ENCODE measurements around the gene MGAT4A. TPM values are rescaled to one million over a fixed set of nuclear protein-coding genes. Genes with fewer than 3 reads are reported as not detected.

The MGAT4A gene
- total and polyA plus RNA-seq, 9 of the 15 experiments (the other 6 are each of a cell fraction or from before 2014, with no cell fraction given): 0.03 to 0.53 (median 0.18) TPM; not detected in 2

DNA sequence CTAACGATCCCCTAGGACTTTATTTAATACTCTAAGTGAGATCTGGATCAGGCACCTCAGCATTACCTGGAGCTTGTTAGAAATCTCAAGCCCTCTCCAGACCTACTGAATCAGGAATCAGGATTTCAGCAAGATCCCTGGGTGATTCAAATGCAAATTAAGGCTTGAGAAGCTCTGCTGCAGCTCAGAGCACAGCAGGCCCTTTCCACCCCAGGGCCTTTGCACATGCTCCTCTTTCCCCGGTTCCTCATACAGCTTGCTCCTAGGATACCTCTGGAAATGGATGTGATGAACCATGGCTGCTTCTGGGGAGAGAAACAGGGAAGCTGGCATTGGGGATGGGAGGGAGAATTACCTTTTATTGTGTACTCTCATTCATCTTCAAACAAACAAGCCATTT is 40.3 kb upstream of the MGAT4A start:
- no peak overlapping the region for H3K4me3 ChIP-seq
- TF ChIP-seq LCOR (CRISPR knock-in tag; IDR thresholded peaks at IDR 0.05): no peak
- TF ChIP-seq RBM25 (IDR thresholded peaks at IDR 0.05; ENCODE audit: low read depth, low read length, severe bottlenecking): peak; percentile 75
- no peak for DNase-seq (ENCODE audit: extremely low read depth in 1 of 4, low spot score in 3 of 4)
- peaks cover 24 to 81% of the 10 kb centered on the region in 2 experiments; a peak in 4 of 5 replicates for H3K27me3 ChIP-seq (ENCODE audit: control insufficient read depth in 2 of 2, insufficient read depth in 2 of 2, low read length in 2 of 2)
- H3K27ac ChIP-seq (ENCODE audit: extremely low read depth, low read depth, low read length): no peak overlapping the region
- H3K79me2 ChIP-seq (ENCODE audit: control insufficient read depth, insufficient read depth, low read length): no peaks in the 10 kb centered on the region
- BruUV-seq (replicated peaks): no TSS peak
- intact Hi-C loops (cut with micrococcal nuclease): no loop called here
- ATAC-seq: no peak
- no peak overlapping the region for H3K4me2 ChIP-seq (ENCODE audit: insufficient read depth, low read length)
- H3K9me3 ChIP-seq (replicated peaks; ENCODE audit: control insufficient read depth, insufficient read depth, low read depth, low read length): no peaks in the 10 kb centered on the region
- no peaks in the 10 kb centered on the region for H3K9me1 ChIP-seq (ENCODE audit: control insufficient read depth, insufficient read depth, low read length)
- in situ Hi-C loops (cut with MboI): no loop called here
- no peaks in the 10 kb centered on the region; the same call in 1 of the 2 replicates for H4K20me1 ChIP-seq (replicated peaks; ENCODE audit: control insufficient read depth, insufficient read depth, low read length)
- H3K36me3 ChIP-seq (ENCODE audit: control insufficient read depth, insufficient read depth, low read length): no peaks in the 10 kb centered on the region
- H2AFZ ChIP-seq (ENCODE audit: low read depth, low read length): no peak overlapping the region
- POLR2A ChIA-PET: interaction anchor here (0.6 to 0.7 kb wide), 2 partner anchors 1303 to 1711 kb away, joined by 3 read pairs; no protein-coding TSS in a partner anchor
- H3K9ac ChIP-seq (ENCODE audit: insufficient read depth in 1 of 2, low read depth in 2 of 2, low read length in 2 of 2): no peak overlapping the region
- H3K4me1 ChIP-seq (replicated peaks in 1 of 2; ENCODE audit: control insufficient read depth in 2 of 2, insufficient read depth in 2 of 2, low read length in 2 of 2): no peaks in the 10 kb centered on the region
- WGBS (ENCODE audit: insufficient coverage, low coverage, missing lambda C conversion rate): 0% methylated on average over 2 of the region's 2 CpGs
- FAIRE-seq: no peak
- CTCF ChIA-PET (ENCODE audit: low intra/inter-chr PET ratio): no interaction called here

DNA sequence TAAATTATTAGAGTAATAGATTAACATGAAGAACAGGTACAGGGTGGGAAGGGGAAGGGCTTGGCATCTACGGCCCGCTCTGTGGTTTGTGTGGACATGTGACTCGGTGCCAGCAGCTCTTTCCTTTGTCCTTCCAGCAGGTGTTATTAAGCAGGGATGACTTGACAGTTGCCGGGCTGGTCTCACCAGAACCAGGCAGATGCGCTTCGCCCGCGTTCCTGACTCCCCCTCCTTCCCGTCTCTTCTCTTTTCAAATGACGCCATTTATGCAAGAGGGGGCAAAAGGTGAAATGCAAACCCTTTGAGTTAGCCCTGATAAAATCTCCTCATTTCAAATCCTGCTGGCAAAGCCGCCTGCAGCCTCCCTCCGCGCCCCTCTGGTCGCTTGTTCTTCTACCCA is 38.9 kb upstream of the MGAT4A start:
- H3K9ac ChIP-seq (ENCODE audit: insufficient read depth in 1 of 2, low read depth in 2 of 2, low read length in 2 of 2): no peak overlapping the region
- FAIRE-seq: no peak
- TF ChIP-seq NFATC3 (IDR thresholded peaks at IDR 0.05): no peak
- TF ChIP-seq DPF2 (IDR thresholded peaks at IDR 0.05): no peak
- TF ChIP-seq, protein P1, sequence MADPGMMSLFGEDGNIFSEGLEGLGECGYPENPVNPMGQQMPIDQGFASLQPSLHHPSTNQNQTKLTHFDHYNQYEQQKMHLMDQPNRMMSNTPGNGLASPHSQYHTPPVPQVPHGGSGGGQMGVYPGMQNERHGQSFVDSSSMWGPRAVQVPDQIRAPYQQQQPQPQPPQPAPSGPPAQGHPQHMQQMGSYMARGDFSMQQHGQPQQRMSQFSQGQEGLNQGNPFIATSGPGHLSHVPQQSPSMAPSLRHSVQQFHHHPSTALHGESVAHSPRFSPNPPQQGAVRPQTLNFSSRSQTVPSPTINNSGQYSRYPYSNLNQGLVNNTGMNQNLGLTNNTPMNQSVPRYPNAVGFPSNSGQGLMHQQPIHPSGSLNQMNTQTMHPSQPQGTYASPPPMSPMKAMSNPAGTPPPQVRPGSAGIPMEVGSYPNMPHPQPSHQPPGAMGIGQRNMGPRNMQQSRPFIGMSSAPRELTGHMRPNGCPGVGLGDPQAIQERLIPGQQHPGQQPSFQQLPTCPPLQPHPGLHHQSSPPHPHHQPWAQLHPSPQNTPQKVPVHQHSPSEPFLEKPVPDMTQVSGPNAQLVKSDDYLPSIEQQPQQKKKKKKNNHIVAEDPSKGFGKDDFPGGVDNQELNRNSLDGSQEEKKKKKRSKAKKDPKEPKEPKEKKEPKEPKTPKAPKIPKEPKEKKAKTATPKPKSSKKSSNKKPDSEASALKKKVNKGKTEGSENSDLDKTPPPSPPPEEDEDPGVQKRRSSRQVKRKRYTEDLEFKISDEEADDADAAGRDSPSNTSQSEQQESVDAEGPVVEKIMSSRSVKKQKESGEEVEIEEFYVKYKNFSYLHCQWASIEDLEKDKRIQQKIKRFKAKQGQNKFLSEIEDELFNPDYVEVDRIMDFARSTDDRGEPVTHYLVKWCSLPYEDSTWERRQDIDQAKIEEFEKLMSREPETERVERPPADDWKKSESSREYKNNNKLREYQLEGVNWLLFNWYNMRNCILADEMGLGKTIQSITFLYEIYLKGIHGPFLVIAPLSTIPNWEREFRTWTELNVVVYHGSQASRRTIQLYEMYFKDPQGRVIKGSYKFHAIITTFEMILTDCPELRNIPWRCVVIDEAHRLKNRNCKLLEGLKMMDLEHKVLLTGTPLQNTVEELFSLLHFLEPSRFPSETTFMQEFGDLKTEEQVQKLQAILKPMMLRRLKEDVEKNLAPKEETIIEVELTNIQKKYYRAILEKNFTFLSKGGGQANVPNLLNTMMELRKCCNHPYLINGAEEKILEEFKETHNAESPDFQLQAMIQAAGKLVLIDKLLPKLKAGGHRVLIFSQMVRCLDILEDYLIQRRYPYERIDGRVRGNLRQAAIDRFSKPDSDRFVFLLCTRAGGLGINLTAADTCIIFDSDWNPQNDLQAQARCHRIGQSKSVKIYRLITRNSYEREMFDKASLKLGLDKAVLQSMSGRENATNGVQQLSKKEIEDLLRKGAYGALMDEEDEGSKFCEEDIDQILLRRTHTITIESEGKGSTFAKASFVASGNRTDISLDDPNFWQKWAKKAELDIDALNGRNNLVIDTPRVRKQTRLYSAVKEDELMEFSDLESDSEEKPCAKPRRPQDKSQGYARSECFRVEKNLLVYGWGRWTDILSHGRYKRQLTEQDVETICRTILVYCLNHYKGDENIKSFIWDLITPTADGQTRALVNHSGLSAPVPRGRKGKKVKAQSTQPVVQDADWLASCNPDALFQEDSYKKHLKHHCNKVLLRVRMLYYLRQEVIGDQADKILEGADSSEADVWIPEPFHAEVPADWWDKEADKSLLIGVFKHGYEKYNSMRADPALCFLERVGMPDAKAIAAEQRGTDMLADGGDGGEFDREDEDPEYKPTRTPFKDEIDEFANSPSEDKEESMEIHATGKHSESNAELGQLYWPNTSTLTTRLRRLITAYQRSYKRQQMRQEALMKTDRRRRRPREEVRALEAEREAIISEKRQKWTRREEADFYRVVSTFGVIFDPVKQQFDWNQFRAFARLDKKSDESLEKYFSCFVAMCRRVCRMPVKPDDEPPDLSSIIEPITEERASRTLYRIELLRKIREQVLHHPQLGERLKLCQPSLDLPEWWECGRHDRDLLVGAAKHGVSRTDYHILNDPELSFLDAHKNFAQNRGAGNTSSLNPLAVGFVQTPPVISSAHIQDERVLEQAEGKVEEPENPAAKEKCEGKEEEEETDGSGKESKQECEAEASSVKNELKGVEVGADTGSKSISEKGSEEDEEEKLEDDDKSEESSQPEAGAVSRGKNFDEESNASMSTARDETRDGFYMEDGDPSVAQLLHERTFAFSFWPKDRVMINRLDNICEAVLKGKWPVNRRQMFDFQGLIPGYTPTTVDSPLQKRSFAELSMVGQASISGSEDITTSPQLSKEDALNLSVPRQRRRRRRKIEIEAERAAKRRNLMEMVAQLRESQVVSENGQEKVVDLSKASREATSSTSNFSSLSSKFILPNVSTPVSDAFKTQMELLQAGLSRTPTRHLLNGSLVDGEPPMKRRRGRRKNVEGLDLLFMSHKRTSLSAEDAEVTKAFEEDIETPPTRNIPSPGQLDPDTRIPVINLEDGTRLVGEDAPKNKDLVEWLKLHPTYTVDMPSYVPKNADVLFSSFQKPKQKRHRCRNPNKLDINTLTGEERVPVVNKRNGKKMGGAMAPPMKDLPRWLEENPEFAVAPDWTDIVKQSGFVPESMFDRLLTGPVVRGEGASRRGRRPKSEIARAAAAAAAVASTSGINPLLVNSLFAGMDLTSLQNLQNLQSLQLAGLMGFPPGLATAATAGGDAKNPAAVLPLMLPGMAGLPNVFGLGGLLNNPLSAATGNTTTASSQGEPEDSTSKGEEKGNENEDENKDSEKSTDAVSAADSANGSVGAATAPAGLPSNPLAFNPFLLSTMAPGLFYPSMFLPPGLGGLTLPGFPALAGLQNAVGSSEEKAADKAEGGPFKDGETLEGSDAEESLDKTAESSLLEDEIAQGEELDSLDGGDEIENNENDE (IDR thresholded peaks at IDR 0.05; ENCODE audit: low read depth, low read length): no peak
- no peak for TF ChIP-seq ZKSCAN1 (IDR thresholded peaks at IDR 0.05; ENCODE audit: low read depth, low read length)

More for the DNA sequence above, 38.9 kb upstream of the MGAT4A start:
- WGBS (ENCODE audit: insufficient coverage, low coverage, missing lambda C conversion rate): 14% methylated on average over 14 of the region's 14 CpGs
- H3K79me2 ChIP-seq (ENCODE audit: control insufficient read depth, insufficient read depth, low read length): no peaks in the 10 kb centered on the region
- H3K4me3 ChIP-seq: no peak overlapping the region
- H3K4me1 ChIP-seq (replicated peaks in 1 of 2; ENCODE audit: control insufficient read depth in 2 of 2, insufficient read depth in 2 of 2, low read length in 2 of 2): no peaks in the 10 kb centered on the region
- no peaks in the 10 kb centered on the region for H3K9me3 ChIP-seq (replicated peaks; ENCODE audit: control insufficient read depth, insufficient read depth, low read depth, low read length)
- in situ Hi-C loops (cut with MboI): no loop called here
- H2AFZ ChIP-seq (ENCODE audit: low read depth, low read length): no peak overlapping the region
- peaks cover 24 to 75% of the 10 kb centered on the region in 2 experiments; a peak in 4 of 5 replicates for H3K27me3 ChIP-seq (ENCODE audit: control insufficient read depth in 2 of 2, insufficient read depth in 2 of 2, low read length in 2 of 2)
- no peaks in the 10 kb centered on the region for H3K9me1 ChIP-seq (ENCODE audit: control insufficient read depth, insufficient read depth, low read length)
- CTCF ChIA-PET (ENCODE audit: low intra/inter-chr PET ratio): no interaction called here
- POLR2A ChIA-PET: no interaction called here
- no peaks in the 10 kb centered on the region; the same call in 1 of the 2 replicates for H4K20me1 ChIP-seq (replicated peaks; ENCODE audit: control insufficient read depth, insufficient read depth, low read length)
- no peak overlapping the region for H3K4me2 ChIP-seq (ENCODE audit: insufficient read depth, low read length)
- no peak overlapping the region for H3K27ac ChIP-seq (ENCODE audit: extremely low read depth, low read depth, low read length)
- no peaks in the 10 kb centered on the region for H3K36me3 ChIP-seq (ENCODE audit: control insufficient read depth, insufficient read depth, low read length)
- BruUV-seq (replicated peaks): no TSS peak
- ATAC-seq (no peak), DNase-seq (ENCODE audit: extremely low read depth in 1 of 4, low spot score in 3 of 4) (no peak)
- intact Hi-C loops (cut with micrococcal nuclease): no loop called here

All from K562 (cell line).